K562 (cell line): ENCODE measurements around the gene FN3K. TPM values are rescaled to one million over a fixed set of nuclear protein-coding genes. Genes with fewer than 3 reads are reported as not detected.
A peak's percentile ranks its signal among the peaks of the same experiment; 100 is the strongest.

Experiments used
- DIDO1 ChIP-seq: fragments of 450-650 bp; IDR thresholded peaks from 2 replicates; pipeline ENCODE4 v1.6.1; 2016; ENCODE audit warnings: low read depth, missing biosample characterization, missing genetic modification characterization
- MXI1 ChIP-seq: IDR thresholded peaks from 2 replicates; pipeline ENCODE4 v1.6.1; 2011; ENCODE audit warnings: low read depth, mild to moderate bottlenecking, improper control_type of control experiment, low read length
- PHF8 ChIP-seq: fragments of 200-600 bp; sonication (generic); IDR thresholded peaks from 2 replicates; pipeline ENCODE4 v1.6.1; 2012; ENCODE audit warnings: mixed run types, mild to moderate bottlenecking, inconsistent platforms, low read length, moderate library complexity, borderline replicate concordance
- POLR2G ChIP-seq: fragments of 200-400 bp; formaldehyde crosslinking; IDR thresholded peaks from 2 replicates; pipeline ENCODE4 v1.6.1; 2017; ENCODE audit warnings: low read depth, mild to moderate bottlenecking, antibody characterized with exemption, low read length, moderate library complexity
- SP2 ChIP-seq: IDR thresholded peaks from 2 replicates; pipeline ENCODE4 v1.6.1; 2011; ENCODE audit warnings: mild to moderate bottlenecking, low read depth, low read length, moderate library complexity; ENCODE audit not compliant: poor library complexity, severe bottlenecking; ENCODE audit errors: extremely low read depth
- polyA plus RNA-seq, 8 experiments: library from polyadenylated mRNA; depleted of rRNA in 4 of 8; stranded (reverse) in 5 of 8; unstranded in 3 of 8; fragments of >200 nt; fragmentation: Nextera tagmentation in 2 of 8; fragmentation: Illumina TruSeq in 1 of 8; extraction: Ambion mirVana in 2 of 8; extraction: Trizol in 1 of 8; gene quantifications; 2 replicates each; pipeline versions ENCODE4 v1.2.1 to v1.2.3, GENCODE V29; 2011 to 2014; ENCODE audit warnings: inconsistent platforms in 1 of 8, missing spikeins in 1 of 8
- total RNA-seq, 7 experiments: library from RNA; depleted of rRNA in 6 of 7; stranded (reverse); fragments of >200 nt in 6 of 7; fragmentation: Illumina TruSeq in 2 of 7; extraction: Trizol in 2 of 7; gene quantifications; 2 replicates each; pipeline versions ENCODE4 v1.2.1 to v1.2.3, GENCODE V29; 2011 to 2021; ENCODE audit warnings: low replicate concordance in 1 of 7
- TF ChIP-seq, protein P1 (sequence below): fragments of 450-650 bp; IDR thresholded peaks from 2 replicates; pipeline ENCODE4 v1.6.1; 2016; ENCODE audit warnings: low read depth

Gene FN3K
- total and polyA plus RNA-seq, 9 of the 15 experiments (the other 6 are each of a cell fraction or from before 2014, with no cell fraction given) = 0.08 to 22.7 (median 3.8) TPM

DNA sequence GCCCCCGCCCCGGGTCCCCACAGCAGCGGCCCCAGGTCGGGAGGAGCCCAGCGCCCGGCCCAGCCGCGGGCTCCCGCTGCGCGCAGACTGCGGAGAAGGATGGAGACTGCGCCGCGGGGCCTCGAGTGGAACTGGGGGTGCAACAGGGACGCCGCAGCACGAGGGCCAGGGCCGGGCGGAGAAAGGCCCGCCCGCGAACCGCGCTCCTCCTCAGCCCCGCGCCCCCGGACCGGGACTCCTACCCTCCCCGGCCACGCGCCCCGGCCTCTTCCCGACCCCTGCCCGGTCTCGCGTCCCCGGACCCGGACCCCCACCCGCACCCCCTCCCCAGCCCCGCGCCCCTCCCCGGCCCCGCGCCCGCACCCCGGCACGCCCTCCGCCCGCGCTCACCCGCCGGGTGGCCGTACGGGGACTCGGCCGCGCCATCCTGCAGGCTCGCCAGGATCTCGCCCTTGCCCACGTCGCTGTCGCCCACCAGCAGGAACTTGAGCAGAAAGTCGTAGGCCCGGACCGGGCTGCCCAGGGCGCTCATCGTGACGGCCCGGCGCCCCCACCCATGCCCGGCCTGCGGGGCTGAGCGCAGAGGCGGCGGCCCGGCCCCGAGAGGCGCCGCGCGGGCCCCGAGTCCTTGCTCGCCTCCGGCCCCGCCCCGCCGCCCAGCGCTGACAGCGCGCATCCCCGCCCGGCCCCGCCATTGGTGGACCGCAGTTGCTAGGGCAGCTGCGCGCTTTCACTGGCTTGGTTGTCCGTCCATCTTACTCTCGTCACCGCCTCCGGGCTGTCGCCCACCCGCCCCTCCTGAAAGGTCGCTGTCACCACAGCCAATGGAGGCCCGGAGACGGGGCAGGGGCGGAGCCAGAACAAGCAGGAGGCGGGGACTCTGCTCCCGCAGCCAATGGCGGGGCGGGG, 37.1 kb upstream of the FN3K start, which contains the start of gene RAB40B (continued):
- TF ChIP-seq PHF8 = peak; percentile 59; the same call in 1 of the 2 replicates
- TF ChIP-seq, protein P1, sequence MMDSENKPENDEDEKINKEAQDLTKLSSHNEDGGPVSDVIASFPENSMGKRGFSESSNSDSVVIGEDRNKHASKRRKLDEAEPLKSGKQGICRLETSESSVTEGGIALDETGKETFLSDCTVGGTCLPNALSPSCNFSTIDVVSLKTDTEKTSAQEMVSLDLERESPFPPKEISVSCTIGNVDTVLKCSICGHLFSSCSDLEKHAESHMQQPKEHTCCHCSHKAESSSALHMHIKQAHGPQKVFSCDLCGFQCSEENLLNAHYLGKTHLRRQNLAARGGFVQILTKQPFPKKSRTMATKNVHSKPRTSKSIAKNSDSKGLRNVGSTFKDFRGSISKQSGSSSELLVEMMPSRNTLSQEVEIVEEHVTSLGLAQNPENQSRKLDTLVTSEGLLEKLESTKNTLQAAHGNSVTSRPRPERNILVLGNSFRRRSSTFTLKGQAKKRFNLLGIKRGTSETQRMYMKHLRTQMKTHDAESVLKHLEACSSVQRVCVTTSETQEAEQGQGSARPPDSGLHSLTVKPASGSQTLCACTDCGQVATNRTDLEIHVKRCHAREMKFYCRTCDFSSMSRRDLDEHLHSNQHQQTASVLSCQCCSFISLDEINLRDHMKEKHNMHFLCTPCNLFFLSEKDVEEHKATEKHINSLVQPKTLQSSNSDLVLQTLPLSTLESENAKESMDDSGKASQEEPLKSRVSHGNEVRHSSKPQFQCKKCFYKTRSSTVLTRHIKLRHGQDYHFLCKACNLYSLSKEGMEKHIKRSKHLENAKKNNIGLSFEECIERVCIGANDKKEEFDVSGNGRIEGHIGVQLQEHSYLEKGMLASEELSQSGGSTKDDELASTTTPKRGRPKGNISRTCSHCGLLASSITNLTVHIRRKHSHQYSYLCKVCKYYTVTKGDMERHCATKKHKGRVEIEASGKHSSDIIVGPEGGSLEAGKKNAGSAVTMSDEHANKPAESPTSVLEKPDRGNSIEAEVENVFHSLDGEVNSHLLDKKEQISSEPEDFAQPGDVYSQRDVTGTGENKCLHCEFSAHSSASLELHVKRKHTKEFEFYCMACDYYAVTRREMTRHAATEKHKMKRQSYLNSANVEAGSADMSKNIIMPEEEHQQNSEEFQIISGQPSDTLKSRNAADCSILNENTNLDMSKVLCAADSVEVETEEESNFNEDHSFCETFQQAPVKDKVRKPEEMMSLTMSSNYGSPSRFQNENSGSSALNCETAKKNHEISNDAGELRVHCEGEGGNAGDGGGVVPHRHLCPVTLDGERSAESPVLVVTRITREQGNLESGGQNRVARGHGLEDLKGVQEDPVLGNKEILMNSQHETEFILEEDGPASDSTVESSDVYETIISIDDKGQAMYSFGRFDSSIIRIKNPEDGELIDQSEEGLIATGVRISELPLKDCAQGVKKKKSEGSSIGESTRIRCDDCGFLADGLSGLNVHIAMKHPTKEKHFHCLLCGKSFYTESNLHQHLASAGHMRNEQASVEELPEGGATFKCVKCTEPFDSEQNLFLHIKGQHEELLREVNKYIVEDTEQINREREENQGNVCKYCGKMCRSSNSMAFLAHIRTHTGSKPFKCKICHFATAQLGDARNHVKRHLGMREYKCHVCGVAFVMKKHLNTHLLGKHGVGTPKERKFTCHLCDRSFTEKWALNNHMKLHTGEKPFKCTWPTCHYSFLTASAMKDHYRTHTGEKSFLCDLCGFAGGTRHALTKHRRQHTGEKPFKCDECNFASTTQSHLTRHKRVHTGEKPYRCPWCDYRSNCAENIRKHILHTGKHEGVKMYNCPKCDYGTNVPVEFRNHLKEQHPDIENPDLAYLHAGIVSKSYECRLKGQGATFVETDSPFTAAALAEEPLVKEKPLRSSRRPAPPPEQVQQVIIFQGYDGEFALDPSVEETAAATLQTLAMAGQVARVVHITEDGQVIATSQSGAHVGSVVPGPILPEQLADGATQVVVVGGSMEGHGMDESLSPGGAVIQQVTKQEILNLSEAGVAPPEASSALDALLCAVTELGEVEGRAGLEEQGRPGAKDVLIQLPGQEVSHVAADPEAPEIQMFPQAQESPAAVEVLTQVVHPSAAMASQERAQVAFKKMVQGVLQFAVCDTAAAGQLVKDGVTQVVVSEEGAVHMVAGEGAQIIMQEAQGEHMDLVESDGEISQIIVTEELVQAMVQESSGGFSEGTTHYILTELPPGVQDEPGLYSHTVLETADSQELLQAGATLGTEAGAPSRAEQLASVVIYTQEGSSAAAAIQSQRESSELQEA = no peak
- TF ChIP-seq POLR2G = peak; percentile 60
- peak; percentile 89 for TF ChIP-seq SP2
- TF ChIP-seq MXI1 = peak; percentile 50; the same call in 1 of the 2 replicates
- no peak for TF ChIP-seq DIDO1 (tag)
